IMR-90 (cell line): Measurements from ENCODE around the gene TNRC6B. TPM values are rescaled to one million over a fixed set of nuclear protein-coding genes. Genes with fewer than 3 reads are reported as not detected.

Experiments
- ATAC-seq: fragments of 200-7000 bp; cut with Tn5 transposase; 2 replicates; pipeline ENCODE4 v1.9.1; 2020; ENCODE audit warnings: low read depth, mild to moderate bottlenecking, moderate library complexity
- BruUV-seq: library from RNA; stranded (reverse); fragments of 400-500 nt; replicated peaks from 2 replicates; lab custom pipeline; 2021; lab: Mats Ljungman, UMichigan
- CTCF ChIA-PET: fragments of 300-600 bp; formaldehyde crosslinking; extraction: SDS; loops from one replicate; lab custom pipeline; 2021; ENCODE audit warnings: antibody characterized with exemption; lab: Yijun Ruan, JAX
- POLR2A ChIA-PET: fragments of 300-600 bp; sonication (Branson Sonifier 250); formaldehyde crosslinking; loops from one replicate; lab custom pipeline; 2022; ENCODE audit warnings: antibody characterized with exemption; ENCODE audit not compliant: unreplicated experiment; lab: Charles Lee
- DNase-seq: peaks from one replicate; pipeline ENCODE4 v3.0.0; 2013
- H2AFZ ChIP-seq: replicated peaks from 2 replicates; pipeline ENCODE3; 2013; ENCODE audit warnings: low read length, mild to moderate bottlenecking; ENCODE audit not compliant: poor library complexity
- H2AK5ac ChIP-seq: 2 replicates; pipeline ENCODE4 v1.6.1; 2013; ENCODE audit warnings: low read depth, low read length, inconsistent platforms
- H2AK9ac ChIP-seq: replicated peaks from 2 replicates; pipeline ENCODE3; 2013; ENCODE audit warnings: mild to moderate bottlenecking, low read depth, low read length, moderate library complexity; ENCODE audit not compliant: poor library complexity
- H2BK120ac ChIP-seq: 2 replicates; pipeline ENCODE4 v1.6.1; 2013; ENCODE audit warnings: low read depth, low read length, inconsistent platforms
- H2BK15ac ChIP-seq: 3 replicates; pipeline ENCODE4 v1.6.1; 2013; ENCODE audit warnings: low read depth, low read length, inconsistent platforms
- H2BK20ac ChIP-seq: 2 replicates; pipeline ENCODE4 v1.6.1; 2013; ENCODE audit warnings: low read depth, mild to moderate bottlenecking, inconsistent platforms, low read length, moderate library complexity
- H2BK5ac ChIP-seq: 2 replicates; pipeline ENCODE4 v1.6.1; 2013; ENCODE audit warnings: mild to moderate bottlenecking, low read depth, low read length, inconsistent platforms; ENCODE audit not compliant: poor library complexity, severe bottlenecking
- H3K14ac ChIP-seq: replicated peaks from 2 replicates; pipeline ENCODE4 v1.6.1; 2013; ENCODE audit warnings: low read depth, low read length, inconsistent platforms
- H3K18ac ChIP-seq: 2 replicates; pipeline ENCODE4 v1.6.1; 2013; ENCODE audit warnings: low read depth, low read length, control low read depth
- H3K23ac ChIP-seq: 2 replicates; pipeline ENCODE4 v1.6.1; 2013; ENCODE audit warnings: low read depth, low read length, inconsistent platforms
- H3K27ac ChIP-seq: 2 replicates; pipeline ENCODE4 v1.5.1; 2013; ENCODE audit warnings: mild to moderate bottlenecking, control low read depth, low read length; ENCODE audit not compliant: insufficient read depth
- H3K27me3 ChIP-seq: 2 replicates; pipeline ENCODE4 v1.6.1; 2013; ENCODE audit warnings: low read length; ENCODE audit not compliant: control insufficient read depth, insufficient read depth
- H3K36me3 ChIP-seq: 2 replicates; pipeline ENCODE4 v1.6.1; 2013; ENCODE audit warnings: low read length, mixed read lengths; ENCODE audit not compliant: control insufficient read depth, insufficient read depth
- H3K4ac ChIP-seq: 2 replicates; pipeline ENCODE4 v1.6.1; 2013; ENCODE audit warnings: low read depth, low read length, inconsistent platforms
- H3K4me1 ChIP-seq: 2 replicates; pipeline ENCODE4 v1.6.1; 2013; ENCODE audit warnings: low read length, mixed read lengths; ENCODE audit not compliant: control insufficient read depth, insufficient read depth
- H3K4me2 ChIP-seq: 2 replicates; pipeline ENCODE4 v1.6.1; 2013; ENCODE audit warnings: low read depth, mild to moderate bottlenecking, control low read depth, low read length, moderate library complexity
- H3K4me3 ChIP-seq: 2 replicates; pipeline ENCODE4 v1.5.1; 2013; ENCODE audit warnings: low read depth, mild to moderate bottlenecking, control low read depth, low read length, moderate library complexity; ENCODE audit not compliant: insufficient read depth
- H3K56ac ChIP-seq: 2 replicates; pipeline ENCODE4 v1.6.1; 2013; ENCODE audit warnings: low read length, inconsistent platforms; ENCODE audit not compliant: insufficient read depth; ENCODE audit errors: extremely low read depth
- H3K79me1 ChIP-seq, 2 experiments: 2 replicates each; pipeline ENCODE4 v1.6.1; 2013; ENCODE audit warnings: low read length in 2 of 2, inconsistent platforms in 1 of 2, low read depth in 1 of 2
- H3K9ac ChIP-seq: 2 replicates; pipeline ENCODE4 v1.6.1; 2013; ENCODE audit warnings: low read depth, low read length, control low read depth
- H3K9me1 ChIP-seq: 2 replicates; pipeline ENCODE4 v1.6.1; 2013; ENCODE audit warnings: low read length, inconsistent platforms; ENCODE audit not compliant: insufficient read depth
- H3K9me3 ChIP-seq: 2 replicates; pipeline ENCODE4 v1.6.1; 2013; ENCODE audit warnings: low read length; ENCODE audit not compliant: control insufficient read depth, insufficient read depth
- H4K20me1 ChIP-seq: 2 replicates; pipeline ENCODE4 v1.6.1; 2013; ENCODE audit warnings: low read length, inconsistent platforms; ENCODE audit not compliant: insufficient read depth
- H4K5ac ChIP-seq: 2 replicates; pipeline ENCODE4 v1.6.1; 2013; ENCODE audit warnings: mild to moderate bottlenecking, low read depth, low read length, control low read depth
- H4K8ac ChIP-seq, 2 experiments: 2 replicates each; pipeline ENCODE4 v1.6.1; 2013; ENCODE audit warnings: low read depth in 2 of 2, low read length in 2 of 2, control low read depth in 1 of 2, inconsistent platforms in 1 of 2
- H4K91ac ChIP-seq: 2 replicates; pipeline ENCODE4 v1.6.1; 2013; ENCODE audit warnings: low read depth, low read length, inconsistent platforms; ENCODE audit not compliant: insufficient read depth
- BHLHE40 ChIP-seq: fragments of 150-350 bp; IDR thresholded peaks from 2 replicates; pipeline ENCODE4 v1.6.1; 2016; ENCODE audit warnings: mild to moderate bottlenecking, low read depth, low read length
- MAZ ChIP-seq: IDR thresholded peaks from 2 replicates; pipeline ENCODE4 v1.6.1; 2012; ENCODE audit warnings: low read depth, mild to moderate bottlenecking, low read length, improper control_type of control experiment, moderate library complexity, borderline replicate concordance
- MXI1 ChIP-seq: IDR thresholded peaks from 2 replicates; pipeline ENCODE4 v1.6.1; 2012; ENCODE audit warnings: low read depth, mild to moderate bottlenecking, low read length, moderate library complexity, borderline replicate concordance
- POLR2A ChIP-seq: IDR thresholded peaks from 2 replicates; pipeline ENCODE4 v1.6.1; 2012; ENCODE audit warnings: mild to moderate bottlenecking, low read depth, low read length
- RCOR1 ChIP-seq: IDR thresholded peaks from 2 replicates; pipeline ENCODE4 v1.6.1; 2012; ENCODE audit warnings: mild to moderate bottlenecking, low read length, improper control_type of control experiment; ENCODE audit not compliant: insufficient replicate concordance
- USF2 ChIP-seq: fragments of 150-350 bp; IDR thresholded peaks from 2 replicates; pipeline ENCODE4 v1.6.1; 2017; ENCODE audit warnings: mild to moderate bottlenecking, antibody characterized with exemption, low read length, low read depth
- WGBS, 2 experiments: methylation state at CpG; one replicate each; pipeline versions ENCODE4 v1.1.5 to v1.1.7; 2013; ENCODE audit warnings: missing lambda C conversion rate in 2 of 2; ENCODE audit not compliant: insufficient read length in 1 of 2; ENCODE audit errors: extremely low coverage in 2 of 2; 5-methylcytosine and 5-hydroxymethylcytosine counted together
- dilution Hi-C: fragments of 300-500 bp; cut with HindIII; formaldehyde crosslinking; loops from one replicate; pipeline ENCODE4 v1.14.3; 2018; ENCODE audit warnings: low sequenced_read_pairs; ENCODE audit not compliant: unreplicated experiment
- in situ Hi-C: fragments of 300-500 bp; cut with MboI; formaldehyde crosslinking; loops from 3 replicates; pipeline ENCODE4 v1.14.3; 2019; ENCODE audit warnings: low sequenced_read_pairs, inconsistent platforms, mixed read lengths
- intact Hi-C: fragments of 100-400 bp; cut with micrococcal nuclease; formaldehyde crosslinking; loops from 2 replicates; pipeline ENCODE4 v1.10.0; 2022
- polyA plus RNA-seq, 3 experiments: library from polyadenylated mRNA; depleted of rRNA; stranded (reverse); fragments of >200 nt; gene quantifications; 2 replicates each; pipeline ENCODE4 v1.2.3, GENCODE V29; 2012; ENCODE audit warnings: low replicate concordance in 1 of 3
- total RNA-seq: library from RNA; depleted of rRNA; stranded (reverse); fragments of >200 nt; gene quantifications from 2 replicates; pipeline ENCODE4 v1.2.3, GENCODE V29; 2012
- TF ChIP-seq, protein P1 (sequence below): conservative IDR thresholded peaks from 2 replicates; pipeline ENCODE4 v1.5.1; 2012; ENCODE audit warnings: mild to moderate bottlenecking, low read depth, low read length, improper control_type of control experiment

Gene TNRC6B
- total and polyA plus RNA-seq, 2 of the 4 experiments (the other 2 are of a cell fraction), result 3.9 to 17.0 TPM

GRCh38 chr22:40218723-40219294 is 41.1 kb downstream of the TNRC6B start:
- TF ChIP-seq RCOR1, result no peak
- no peak for TF ChIP-seq MAZ
- no peak for TF ChIP-seq USF2
- TF ChIP-seq MXI1, result no peak
- TF ChIP-seq, protein P1, sequence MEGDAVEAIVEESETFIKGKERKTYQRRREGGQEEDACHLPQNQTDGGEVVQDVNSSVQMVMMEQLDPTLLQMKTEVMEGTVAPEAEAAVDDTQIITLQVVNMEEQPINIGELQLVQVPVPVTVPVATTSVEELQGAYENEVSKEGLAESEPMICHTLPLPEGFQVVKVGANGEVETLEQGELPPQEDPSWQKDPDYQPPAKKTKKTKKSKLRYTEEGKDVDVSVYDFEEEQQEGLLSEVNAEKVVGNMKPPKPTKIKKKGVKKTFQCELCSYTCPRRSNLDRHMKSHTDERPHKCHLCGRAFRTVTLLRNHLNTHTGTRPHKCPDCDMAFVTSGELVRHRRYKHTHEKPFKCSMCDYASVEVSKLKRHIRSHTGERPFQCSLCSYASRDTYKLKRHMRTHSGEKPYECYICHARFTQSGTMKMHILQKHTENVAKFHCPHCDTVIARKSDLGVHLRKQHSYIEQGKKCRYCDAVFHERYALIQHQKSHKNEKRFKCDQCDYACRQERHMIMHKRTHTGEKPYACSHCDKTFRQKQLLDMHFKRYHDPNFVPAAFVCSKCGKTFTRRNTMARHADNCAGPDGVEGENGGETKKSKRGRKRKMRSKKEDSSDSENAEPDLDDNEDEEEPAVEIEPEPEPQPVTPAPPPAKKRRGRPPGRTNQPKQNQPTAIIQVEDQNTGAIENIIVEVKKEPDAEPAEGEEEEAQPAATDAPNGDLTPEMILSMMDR, result no peak
- no peak for TF ChIP-seq BHLHE40
- no peak for TF ChIP-seq POLR2A
- Histone ChIP-seq H2AK9ac (no peak overlapping the region), H3K23ac (no peak overlapping the region), H2AFZ (no peak overlapping the region), H3K27ac (no peak overlapping the region), H3K18ac (no peak overlapping the region), H3K56ac (no peak overlapping the region), H3K4me3 (no peak overlapping the region), H4K20me1 (peaks cover 61% of the 10 kb centered on the region), H3K4ac (no peak overlapping the region), H3K36me3 (no peaks in the 10 kb centered on the region), H4K91ac (no peak overlapping the region), H4K5ac (no peak overlapping the region), H2BK15ac (no peak overlapping the region), H3K14ac (0 out of 2 replicates have a peak overlapping the region, but pooled peaks have one; percentile 28), H2AK5ac (no peak overlapping the region), H3K9me1 (peaks cover 28% of the 10 kb centered on the region), H2BK20ac (no peak overlapping the region), H4K8ac (no peak overlapping the region), H3K9me3 (no peaks in the 10 kb centered on the region), H3K4me2 (no peak overlapping the region), H3K9ac (no peak overlapping the region), H3K79me1 (peaks cover 48 to 84% of the 10 kb centered on the region in 2 experiments), H2BK5ac (no peak overlapping the region), H2BK120ac (no peak overlapping the region), H3K4me1 (peaks cover 12% of the 10 kb centered on the region), H3K27me3 (no peaks in the 10 kb centered on the region)
- intact Hi-C loops (no loop called here), dilution Hi-C loops (no loop called here), in situ Hi-C loops (no loop called here)
- ATAC-seq (no peak), DNase-seq (peak; percentile 31)
- CTCF ChIA-PET, result no interaction called here
- POLR2A ChIA-PET, result interaction anchor here (0.6 kb wide), 1 partner anchor 600 kb away, joined by 3 read pairs; the partner anchor contains the start of gene SLC25A17
- 100% methylated on average over 2 of the region's 6 CpGs; no CpG with 5 or more reads in 1 of the 2 experiments for WGBS, 2 experiments
- BruUV-seq, result no TSS peak
